HG03342 (cell line): ENCODE measurements around the gene FEM1C.

Source experiments
- ATAC-seq: cut with Tn5 transposase; IDR thresholded peaks from one replicate; pipeline ENCODE4 v1.9.1; 2021; ENCODE audit warnings: mild to moderate bottlenecking, moderate library complexity; ENCODE audit not compliant: unreplicated experiment

FEM1C gene

GRCh38 chr5:115544436-115545350 lies at the start of gene FEM1C:
Gene FEM1C, minus strand, starts transcription at chr5:115544775. Its CDS starts 1,282 bp downstream, at chr5:115543493.
- ATAC-seq = peak; percentile 95

GRCh38 chr5:115589043-115589442 lies 44.5 kb upstream of the FEM1C start:
- ATAC-seq = no peak

GRCh38 chr5:115588640-115589039 lies 44.1 kb upstream of the FEM1C start:
- no peak for ATAC-seq

- ATAC-seq = no peak
Observed at GRCh38 chr5:115586525-115587146, 42.1 kb upstream of the FEM1C start.

GRCh38 chr5:115585265-115585664 lies 40.7 kb upstream of the FEM1C start:
- no peak for ATAC-seq

GRCh38 chr5:115584501-115584900 lies 39.9 kb upstream of the FEM1C start:
- no peak for ATAC-seq

GRCh38 chr5:115583474-115583873 lies 38.9 kb upstream of the FEM1C start:
- no peak for ATAC-seq

- ATAC-seq = no peak
Observed at GRCh38 chr5:115580941-115581340, 36.4 kb upstream of the FEM1C start.

- peak; percentile 74 for ATAC-seq
Observed at GRCh38 chr5:115579747-115580173, 35.2 kb upstream of the FEM1C start.

GRCh38 chr5:115579216-115579615 lies 34.6 kb upstream of the FEM1C start:
- no peak for ATAC-seq

GRCh38 chr5:115578657-115579056 lies 34.1 kb upstream of the FEM1C start:
- peak; percentile 68 for ATAC-seq

- no peak for ATAC-seq
Observed at GRCh38 chr5:115577741-115578140, 33.2 kb upstream of the FEM1C start.

- ATAC-seq = no peak
Observed at GRCh38 chr5:115577329-115577728, 32.8 kb upstream of the FEM1C start.

GRCh38 chr5:115575167-115576070 lies 30.8 kb upstream of the FEM1C start:
- ATAC-seq = no peak

GRCh38 chr5:115573133-115573532 lies 28.6 kb upstream of the FEM1C start:
- no peak for ATAC-seq

GRCh38 chr5:115571441-115571878 lies 26.9 kb upstream of the FEM1C start:
- no peak for ATAC-seq

GRCh38 chr5:115568668-115569067 lies 24.1 kb upstream of the FEM1C start:
- ATAC-seq = no peak

GRCh38 chr5:115565233-115565632 lies 20.7 kb upstream of the FEM1C start:
- no peak for ATAC-seq

GRCh38 chr5:115561176-115561575 lies 16.6 kb upstream of the FEM1C start:
- ATAC-seq = no peak

- ATAC-seq = no peak
Observed at GRCh38 chr5:115559524-115559923, 14.9 kb upstream of the FEM1C start.

- no peak for ATAC-seq
Observed at GRCh38 chr5:115558388-115558956, 13.9 kb upstream of the FEM1C start.
